Thyroid gland (tissue), 4 donors: ENCODE data around the gene CARMIL1. TPM values are rescaled to one million over a fixed set of nuclear protein-coding genes. Genes with fewer than 3 reads are reported as not detected.
A peak's percentile ranks its signal among the peaks of the same experiment; 100 is the strongest.

ENCODE experiments used
- DNase-seq, 2 donors: peaks; one replicate each; pipeline ENCODE4 v3.0.0-alpha.2; 2019
- H3K27ac ChIP-seq, 3 donors: fragments of 200-600 bp; sonication (generic); 1 replicate in 2 of 3; 2 replicates in 1 of 3; pipeline ENCODE4 v1.5.1; 2016 to 2019; ENCODE audit warnings: mild to moderate bottlenecking in 1 of 3, moderate library complexity in 1 of 3
- H3K27me3 ChIP-seq: fragments of 200-600 bp; sonication (generic); one replicate; pipeline ENCODE4 v1.5.1; 2019
- H3K36me3 ChIP-seq, 2 donors: fragments of 200-600 bp; sonication (generic); one replicate each; pipeline ENCODE4 v1.5.1; 2016 to 2019
- H3K4me1 ChIP-seq, 2 donors: fragments of 200-600 bp; sonication (generic); one replicate each; pipeline ENCODE4 v1.5.1; 2017 to 2019
- H3K4me3 ChIP-seq, 3 donors: fragments of 200-600 bp; sonication (generic); replicated peaks in 1 of 3; 1 replicate in 2 of 3; 2 replicates in 1 of 3; pipeline ENCODE4 v1.5.1; 2016; ENCODE audit warnings: mild to moderate bottlenecking in 1 of 3
- H3K9me3 ChIP-seq: fragments of 200-600 bp; sonication (generic); one replicate; pipeline ENCODE4 v1.5.1; 2017
- POLR2A ChIP-seq, 2 donors: fragments of 450-650 bp; IDR thresholded peaks; one replicate each; pipeline ENCODE4 v1.6.1; 2017; ENCODE audit warnings: antibody characterized with exemption in 2 of 2, mild to moderate bottlenecking in 2 of 2, moderate library complexity in 1 of 2
- WGBS, 2 donors: methylation state at CpG; one replicate each; pipeline ENCODE4 v1.1.5; 2017; 5-methylcytosine and 5-hydroxymethylcytosine counted together
- intact Hi-C: fragments of 100-400 bp; cut with DNase I; formaldehyde crosslinking; loops from one replicate; pipeline ENCODE4 v1.15.1; 2023
- total RNA-seq, 4 donors: library from RNA; depleted of rRNA; stranded (reverse); fragments of >200 nt; gene quantifications; one replicate each; pipeline ENCODE4 v1.2.3, GENCODE V29; 2016
- TF ChIP-seq, protein P1 (sequence below), 6 experiments: fragments of 200-600 bp in 3 of 6; fragments of 450-650 bp in 3 of 6; sonication (generic) in 3 of 6; IDR thresholded peaks; one replicate each; pipeline ENCODE4 v1.5.1; 2016 to 2019; ENCODE audit warnings: antibody characterized with exemption in 6 of 6, mild to moderate bottlenecking in 2 of 6, inconsistent platforms in 1 of 6, moderate library complexity in 1 of 6

The CARMIL1 gene
- total RNA-seq, 4 donors from 2014 or later, result 24.7 to 34.4 (median 30.7) TPM

DNA sequence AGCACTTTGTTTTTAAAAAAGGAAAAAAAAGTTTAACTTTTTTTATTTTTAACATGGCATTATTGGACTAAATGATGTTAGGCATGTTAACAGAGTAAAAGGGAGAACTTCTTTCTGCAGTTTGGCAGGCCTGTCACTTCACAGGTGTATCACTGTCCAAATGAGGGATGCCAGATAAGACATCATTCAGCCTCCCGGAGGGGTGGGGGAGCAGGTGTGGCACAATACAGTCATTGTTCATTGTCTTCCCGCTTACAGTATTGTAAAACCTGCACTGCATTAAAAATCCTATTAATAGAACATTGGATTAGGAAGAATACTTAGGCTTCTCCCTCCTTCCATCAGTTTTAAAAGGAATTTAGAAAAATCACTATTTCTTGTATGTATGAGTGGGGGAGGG, 80.7 kb downstream of the CARMIL1 start:
- 59 to 69% methylated on average over 2 of the region's 2 CpGs for WGBS, 2 donors
- TF ChIP-seq, protein P1, sequence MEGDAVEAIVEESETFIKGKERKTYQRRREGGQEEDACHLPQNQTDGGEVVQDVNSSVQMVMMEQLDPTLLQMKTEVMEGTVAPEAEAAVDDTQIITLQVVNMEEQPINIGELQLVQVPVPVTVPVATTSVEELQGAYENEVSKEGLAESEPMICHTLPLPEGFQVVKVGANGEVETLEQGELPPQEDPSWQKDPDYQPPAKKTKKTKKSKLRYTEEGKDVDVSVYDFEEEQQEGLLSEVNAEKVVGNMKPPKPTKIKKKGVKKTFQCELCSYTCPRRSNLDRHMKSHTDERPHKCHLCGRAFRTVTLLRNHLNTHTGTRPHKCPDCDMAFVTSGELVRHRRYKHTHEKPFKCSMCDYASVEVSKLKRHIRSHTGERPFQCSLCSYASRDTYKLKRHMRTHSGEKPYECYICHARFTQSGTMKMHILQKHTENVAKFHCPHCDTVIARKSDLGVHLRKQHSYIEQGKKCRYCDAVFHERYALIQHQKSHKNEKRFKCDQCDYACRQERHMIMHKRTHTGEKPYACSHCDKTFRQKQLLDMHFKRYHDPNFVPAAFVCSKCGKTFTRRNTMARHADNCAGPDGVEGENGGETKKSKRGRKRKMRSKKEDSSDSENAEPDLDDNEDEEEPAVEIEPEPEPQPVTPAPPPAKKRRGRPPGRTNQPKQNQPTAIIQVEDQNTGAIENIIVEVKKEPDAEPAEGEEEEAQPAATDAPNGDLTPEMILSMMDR (IDR thresholded peaks at IDR 0.05), result no peak
- no peak for TF ChIP-seq POLR2A (IDR thresholded peaks at IDR 0.05)
- Histone ChIP-seq H3K4me3 (no peak overlapping the region), H3K4me1 (peaks cover 58 to 59% of the 10 kb centered on the region in 2 donors), H3K27ac (peak overlapping the region in 2 of 3 donors; percentile 66 to 79), H3K36me3 (no peaks in the 10 kb centered on the region), H3K27me3 (no peaks in the 10 kb centered on the region), H3K9me3 (no peaks in the 10 kb centered on the region)
- intact Hi-C loops, result loop anchor here (10.0 kb wide), 1 partner anchor 65 kb away; no protein-coding TSS in a partner anchor
- DNase-seq, result no peak

DNA sequence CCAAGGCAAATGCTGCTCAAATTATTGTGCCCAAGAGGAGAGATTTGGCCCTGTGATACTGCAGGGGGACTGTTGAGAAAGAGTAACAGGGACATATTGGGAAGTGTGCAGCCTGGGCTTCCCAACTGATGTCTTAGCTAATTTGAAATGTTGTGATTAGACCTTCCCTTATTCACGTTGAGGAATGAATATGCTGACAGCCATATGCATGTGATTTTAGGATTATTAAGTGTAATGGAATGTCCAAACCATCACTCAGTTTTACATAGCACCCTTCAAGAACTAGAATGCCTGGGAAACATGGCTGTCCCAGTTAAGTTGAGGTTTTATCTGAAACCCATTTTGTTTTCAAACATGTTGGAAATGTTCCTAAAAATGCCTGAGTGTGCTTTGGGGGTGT, 81.4 kb downstream of the CARMIL1 start:
- H3K36me3 ChIP-seq, result no peaks in the 10 kb centered on the region
- TF ChIP-seq POLR2A (IDR thresholded peaks at IDR 0.05), result no peak
- TF ChIP-seq, protein P1 (IDR thresholded peaks at IDR 0.05), result no peak
- WGBS, 2 donors, result 70 to 71% methylated on average over 1 of the region's 1 CpG
- H3K27ac ChIP-seq, result peak overlapping the region in 2 of 3 donors; percentile 66 to 79
- no peaks in the 10 kb centered on the region for H3K27me3 ChIP-seq
- H3K9me3 ChIP-seq, result no peaks in the 10 kb centered on the region
- DNase-seq, result no peak
- peaks cover 52 to 53% of the 10 kb centered on the region in 2 donors for H3K4me1 ChIP-seq
- no peak overlapping the region for H3K4me3 ChIP-seq
- intact Hi-C loops, result loop anchor here (10.0 kb wide), 1 partner anchor 66 kb away; no protein-coding TSS in a partner anchor

DNA sequence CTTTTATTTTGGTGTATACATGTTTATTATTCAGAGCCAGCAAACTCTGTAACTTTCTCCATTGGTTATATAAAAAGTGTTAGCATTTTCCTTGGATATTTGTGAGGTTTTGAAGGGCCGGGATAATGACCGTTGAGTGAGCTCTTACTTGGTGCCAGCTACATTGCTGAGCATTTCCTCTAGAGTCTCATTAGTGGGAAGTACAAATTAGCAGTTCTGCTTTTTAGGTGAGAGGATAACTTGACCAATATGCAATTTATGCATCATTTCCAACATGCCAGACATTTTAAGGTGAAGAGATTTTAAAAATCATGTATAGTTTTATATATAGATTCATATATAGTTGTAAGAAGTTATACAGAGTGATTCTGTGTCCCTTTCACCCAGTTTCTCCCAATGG, 84.3 kb downstream of the CARMIL1 start:
- 10 to 14% methylated on average over 2 of the region's 2 CpGs for WGBS, 2 donors
- no peak for TF ChIP-seq POLR2A (IDR thresholded peaks at IDR 0.05)
- TF ChIP-seq, protein P1 (IDR thresholded peaks at IDR 0.05), result no peak
- intact Hi-C loops, result loop anchor here (10.0 kb wide), 1 partner anchor 69 kb away; no protein-coding TSS in a partner anchor
- H3K27me3 ChIP-seq, result no peaks in the 10 kb centered on the region
- no peaks in the 10 kb centered on the region for H3K9me3 ChIP-seq
- H3K27ac ChIP-seq, result peak overlapping the region; percentile 33 to 69 (median 64)
- peaks cover 46 to 73% of the 10 kb centered on the region in 2 donors for H3K4me1 ChIP-seq
- DNase-seq, result no peak
- no peak overlapping the region for H3K4me3 ChIP-seq
- H3K36me3 ChIP-seq, result no peaks in the 10 kb centered on the region

DNA sequence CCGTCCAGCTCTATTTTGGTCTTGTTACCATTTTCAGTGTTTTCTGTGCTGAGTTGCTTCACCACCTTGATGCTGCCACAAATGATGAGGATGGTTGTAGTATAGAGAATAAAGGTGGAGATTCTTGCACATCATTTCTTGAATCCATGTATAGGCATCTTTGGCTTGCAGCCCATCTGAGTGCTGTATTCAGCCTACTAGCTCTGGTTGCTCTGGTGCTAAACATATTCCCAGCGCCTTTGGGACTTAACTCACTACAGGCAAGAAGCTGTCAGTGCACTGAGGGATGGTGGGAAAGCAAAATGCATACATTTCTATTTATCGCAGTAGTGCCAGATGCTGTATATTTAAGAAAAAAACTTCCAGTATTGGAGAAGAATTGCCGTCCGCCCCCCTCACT, 86.0 kb downstream of the CARMIL1 start:
- Histone ChIP-seq H3K9me3 (no peaks in the 10 kb centered on the region), H3K27me3 (no peaks in the 10 kb centered on the region), H3K4me1 (peaks cover 44 to 73% of the 10 kb centered on the region in 2 donors), H3K4me3 (no peak overlapping the region), H3K36me3 (no peaks in the 10 kb centered on the region), H3K27ac (no peak overlapping the region)
- no peak for DNase-seq
- 90 to 95% methylated on average over 5 of the region's 5 CpGs for WGBS, 2 donors
- intact Hi-C loops, result loop anchor here (10.0 kb wide), 1 partner anchor 70 kb away; no protein-coding TSS in a partner anchor
- no peak for TF ChIP-seq POLR2A (IDR thresholded peaks at IDR 0.05)
- TF ChIP-seq, protein P1 (IDR thresholded peaks at IDR 0.05), result no peak

DNA sequence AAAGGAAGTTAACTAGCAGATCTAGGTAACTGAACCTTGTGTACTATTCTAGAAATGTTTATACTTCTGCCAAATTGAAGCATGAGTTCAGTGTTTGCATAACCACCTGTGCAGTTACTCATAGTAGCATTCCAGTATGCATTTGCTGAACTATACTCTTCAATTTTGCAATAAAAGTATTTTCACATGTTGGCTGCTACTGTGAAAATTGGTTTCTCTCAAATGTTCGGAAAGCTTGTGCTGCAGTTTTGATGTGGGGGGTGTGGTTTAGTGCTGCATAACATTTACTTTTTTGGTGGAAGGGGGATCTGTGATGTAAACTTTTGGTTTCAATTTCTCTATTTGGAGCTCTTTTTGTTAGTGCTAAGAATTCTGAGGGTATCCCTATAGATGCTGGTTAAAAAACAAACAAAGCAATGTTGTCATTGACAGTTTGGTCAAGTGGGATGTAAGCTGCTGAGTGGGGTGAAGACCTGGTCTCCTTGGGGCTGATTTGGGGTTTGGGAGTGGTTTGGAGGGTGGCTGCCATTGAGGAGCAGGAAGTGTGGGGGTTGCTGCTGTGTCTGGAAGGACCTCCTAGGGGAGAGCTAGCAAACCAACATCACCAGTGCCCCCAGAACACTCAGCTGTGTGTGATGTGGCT, 87.8 kb downstream of the CARMIL1 start:
- H3K36me3 ChIP-seq, result no peaks in the 10 kb centered on the region
- intact Hi-C loops, result loop anchor here (10.0 kb wide), 1 partner anchor 72 kb away; no protein-coding TSS in a partner anchor
- TF ChIP-seq POLR2A (IDR thresholded peaks at IDR 0.05), result no peak
- TF ChIP-seq, protein P1 (IDR thresholded peaks at IDR 0.05), result no peak
- 80 to 86% methylated on average over 1 of the region's 1 CpG for WGBS, 2 donors
- no peak for DNase-seq
- no peak overlapping the region for H3K4me3 ChIP-seq
- no peaks in the 10 kb centered on the region for H3K27me3 ChIP-seq
- peaks cover 39 to 62% of the 10 kb centered on the region in 2 donors for H3K4me1 ChIP-seq
- peak overlapping the region in 1 of 3 donors; percentile 85 for H3K27ac ChIP-seq
- no peaks in the 10 kb centered on the region for H3K9me3 ChIP-seq
